NB4 (cell line): Measurements from ENCODE around the gene COL4A1.

Experiments
- DNase-seq: peaks from one replicate; pipeline ENCODE4 v3.0.0; 2010; ENCODE audit warnings: low read depth
- H3K4me3 ChIP-seq: one replicate; pipeline ENCODE4 v1.5.1; 2011; ENCODE audit warnings: mild to moderate bottlenecking, low read depth, low read length, moderate library complexity
- MYC ChIP-seq: IDR thresholded peaks from 2 replicates; pipeline ENCODE4 v1.6.1; 2011; ENCODE audit warnings: low read depth, low read length
- POLR2A ChIP-seq: IDR thresholded peaks from 2 replicates; pipeline ENCODE4 v1.6.1; 2011; ENCODE audit warnings: mild to moderate bottlenecking; ENCODE audit not compliant: insufficient read length; ENCODE audit errors: extremely low read depth
- TF ChIP-seq, protein P1 (sequence below): IDR thresholded peaks from one replicate; pipeline ENCODE4 v1.5.1; 2012; ENCODE audit warnings: low read depth, low read length
- TF ChIP-seq, protein P2 (sequence below): IDR thresholded peaks from 2 replicates; pipeline ENCODE4 v1.6.1; 2011; ENCODE audit warnings: low read depth, low read length

The COL4A1 gene

DNA sequence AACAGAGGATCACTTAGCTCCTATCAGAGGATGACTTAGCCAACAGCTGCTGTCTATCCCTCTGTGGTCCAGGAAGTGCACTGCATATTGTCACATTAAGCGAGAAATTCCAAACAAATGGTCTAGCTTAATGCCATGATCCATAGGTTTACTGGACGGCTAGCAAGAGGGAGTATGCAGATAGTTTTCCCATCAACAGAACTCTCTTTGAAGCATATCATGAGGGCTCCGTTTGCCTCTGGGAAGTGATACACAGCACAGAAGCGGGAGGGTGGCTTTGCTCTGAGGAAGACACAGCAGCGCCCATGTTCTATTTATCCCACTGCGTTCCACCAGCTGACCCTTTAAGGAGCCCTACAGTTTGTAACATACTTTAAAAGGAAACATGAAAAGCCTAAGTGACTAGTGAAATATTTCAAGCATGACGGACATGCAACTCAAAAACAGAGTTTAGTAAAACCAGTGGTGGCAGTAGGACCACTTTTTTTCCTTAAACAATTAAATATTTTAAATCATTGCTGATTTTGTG, 52.7 kb downstream of the COL4A1 start:
- no peak for DNase-seq
- TF ChIP-seq MYC (no peak), POLR2A (no peak)
- TF ChIP-seq, protein P1, sequence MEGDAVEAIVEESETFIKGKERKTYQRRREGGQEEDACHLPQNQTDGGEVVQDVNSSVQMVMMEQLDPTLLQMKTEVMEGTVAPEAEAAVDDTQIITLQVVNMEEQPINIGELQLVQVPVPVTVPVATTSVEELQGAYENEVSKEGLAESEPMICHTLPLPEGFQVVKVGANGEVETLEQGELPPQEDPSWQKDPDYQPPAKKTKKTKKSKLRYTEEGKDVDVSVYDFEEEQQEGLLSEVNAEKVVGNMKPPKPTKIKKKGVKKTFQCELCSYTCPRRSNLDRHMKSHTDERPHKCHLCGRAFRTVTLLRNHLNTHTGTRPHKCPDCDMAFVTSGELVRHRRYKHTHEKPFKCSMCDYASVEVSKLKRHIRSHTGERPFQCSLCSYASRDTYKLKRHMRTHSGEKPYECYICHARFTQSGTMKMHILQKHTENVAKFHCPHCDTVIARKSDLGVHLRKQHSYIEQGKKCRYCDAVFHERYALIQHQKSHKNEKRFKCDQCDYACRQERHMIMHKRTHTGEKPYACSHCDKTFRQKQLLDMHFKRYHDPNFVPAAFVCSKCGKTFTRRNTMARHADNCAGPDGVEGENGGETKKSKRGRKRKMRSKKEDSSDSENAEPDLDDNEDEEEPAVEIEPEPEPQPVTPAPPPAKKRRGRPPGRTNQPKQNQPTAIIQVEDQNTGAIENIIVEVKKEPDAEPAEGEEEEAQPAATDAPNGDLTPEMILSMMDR = no peak
- TF ChIP-seq, protein P2, sequence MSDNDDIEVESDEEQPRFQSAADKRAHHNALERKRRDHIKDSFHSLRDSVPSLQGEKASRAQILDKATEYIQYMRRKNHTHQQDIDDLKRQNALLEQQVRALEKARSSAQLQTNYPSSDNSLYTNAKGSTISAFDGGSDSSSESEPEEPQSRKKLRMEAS = no peak
- H3K4me3 ChIP-seq = no peak overlapping the region

DNA sequence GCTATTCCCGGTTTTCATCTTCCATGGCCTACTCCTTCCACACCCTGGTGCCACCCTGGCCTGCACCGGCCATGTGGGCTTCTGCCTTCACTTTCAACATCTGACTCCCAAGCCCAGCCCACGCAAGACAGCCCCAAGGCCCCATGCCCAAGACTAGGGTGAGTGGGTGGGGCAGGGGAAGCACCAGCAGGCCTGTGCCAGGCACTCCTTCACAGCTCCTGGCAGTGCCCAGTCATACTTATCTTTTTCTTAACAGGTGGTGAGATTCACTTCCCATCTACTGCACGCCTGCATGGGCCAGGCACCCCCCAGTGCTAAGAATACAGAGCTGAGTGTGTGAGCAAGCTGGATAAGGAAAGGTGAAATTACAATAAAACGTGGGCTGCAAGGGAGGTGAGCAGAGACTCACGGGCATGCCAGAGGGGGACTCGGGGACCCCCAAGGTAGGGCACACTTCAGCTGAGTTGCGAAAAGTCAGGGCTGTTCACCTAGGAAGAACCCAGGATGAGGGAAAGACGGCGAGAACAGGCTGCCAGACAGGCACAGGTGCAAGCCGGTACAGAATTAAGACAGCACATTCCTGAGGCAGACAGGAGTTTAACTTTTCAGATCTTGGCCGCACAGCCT, 55.7 kb downstream of the COL4A1 start:
- TF ChIP-seq, protein P1 = no peak
- TF ChIP-seq MYC (no peak), POLR2A (no peak)
- TF ChIP-seq, protein P2 = no peak
- no peak overlapping the region for H3K4me3 ChIP-seq
- no peak for DNase-seq

DNA sequence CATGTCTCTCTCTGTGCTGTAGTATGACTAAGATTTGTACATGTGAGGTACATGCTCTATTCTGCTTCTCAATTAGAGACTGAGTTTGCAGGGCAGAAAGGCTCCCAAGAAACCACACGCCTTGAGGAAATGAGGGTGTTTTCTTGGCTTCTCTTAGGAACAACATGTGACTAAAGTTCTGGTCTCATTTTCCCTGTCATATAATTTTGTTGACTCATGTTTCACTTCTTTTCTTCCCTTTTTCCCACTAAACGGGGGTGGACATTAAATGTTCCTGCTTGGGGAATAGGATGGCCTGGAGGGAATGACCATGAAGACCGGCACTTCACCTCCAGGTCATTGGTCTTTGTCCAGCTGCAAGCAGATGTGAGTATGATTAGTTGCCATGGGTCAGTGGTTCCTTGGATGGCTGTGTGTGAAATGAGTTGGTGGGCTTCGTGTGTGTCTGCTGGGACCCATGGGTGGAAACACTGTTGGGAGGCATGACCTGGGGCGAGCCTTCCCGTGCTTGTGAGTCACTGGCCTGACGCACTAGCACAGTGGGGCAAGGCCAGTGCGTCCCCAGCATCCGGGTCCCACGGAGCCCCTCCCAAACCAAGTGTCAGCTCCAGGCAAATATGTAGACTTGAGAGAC, 56.6 kb downstream of the COL4A1 start:
- no peak overlapping the region for H3K4me3 ChIP-seq
- no peak for TF ChIP-seq POLR2A
- TF ChIP-seq, protein P1 = no peak
- TF ChIP-seq MYC = no peak
- TF ChIP-seq, protein P2 = no peak
- no peak for DNase-seq

DNA sequence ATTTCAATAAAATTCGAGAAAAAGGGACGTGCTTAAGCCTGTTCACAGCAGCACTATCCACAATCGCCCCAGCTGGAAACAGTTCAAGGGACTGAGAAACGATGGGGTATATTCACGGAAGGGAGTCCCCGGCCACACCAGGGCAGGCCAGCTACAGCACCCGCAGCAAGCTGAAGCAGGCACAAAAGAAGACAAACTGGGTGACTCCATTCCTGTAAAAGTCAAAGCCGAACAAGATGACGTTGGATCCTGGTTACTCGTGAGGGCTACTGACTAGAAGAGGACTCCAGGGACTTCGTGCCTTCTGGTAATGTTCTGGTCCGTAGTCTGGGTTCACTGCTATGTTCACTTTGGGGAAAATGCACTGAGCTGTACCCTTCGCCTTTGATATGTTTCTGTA, 57.6 kb downstream of the COL4A1 start:
- TF ChIP-seq, protein P1 = no peak
- TF ChIP-seq MYC (no peak), POLR2A (no peak)
- TF ChIP-seq, protein P2 = no peak
- no peak for DNase-seq
- H3K4me3 ChIP-seq = no peak overlapping the region

DNA sequence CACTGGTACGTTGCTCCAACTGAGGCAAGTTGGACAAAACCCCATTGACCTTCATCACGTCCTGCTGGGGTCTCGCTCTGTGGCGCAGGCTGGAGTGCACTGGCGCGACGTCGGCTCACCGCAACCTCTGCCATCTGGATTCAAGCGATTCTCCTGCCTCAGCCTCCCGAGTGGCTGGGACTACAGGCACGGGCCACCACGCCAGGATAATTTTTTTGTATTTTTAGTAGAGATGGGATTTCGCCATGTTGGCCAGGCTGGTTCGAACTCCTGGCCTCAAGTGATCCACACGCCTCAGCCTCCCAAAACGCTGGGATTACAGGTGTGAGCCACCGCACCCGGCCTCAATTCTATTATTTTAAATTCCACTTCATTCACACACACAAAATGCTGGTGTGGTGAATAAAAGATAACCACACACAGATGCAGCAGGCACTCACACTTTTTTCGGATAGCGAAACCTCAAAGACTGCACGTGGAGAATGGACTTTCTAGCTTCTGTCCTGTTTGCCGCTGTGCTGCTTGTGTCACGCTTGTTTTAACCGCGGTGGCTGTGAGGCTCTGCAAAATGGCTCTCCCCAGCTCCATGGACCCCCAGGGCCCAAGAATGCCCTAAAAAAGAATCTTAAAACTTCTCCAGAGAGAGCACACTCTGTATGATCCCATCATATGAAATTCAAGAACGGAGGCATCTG, 58.4 kb downstream of the COL4A1 start:
- DNase-seq = no peak
- TF ChIP-seq MYC = no peak
- no peak for TF ChIP-seq POLR2A
- TF ChIP-seq, protein P2 = no peak
- TF ChIP-seq, protein P1 = no peak
- no peak overlapping the region for H3K4me3 ChIP-seq
